ENCODE measurements around the gene NFYC.

NFYC gene

GRCh38 chr1:40742363-40743061 lies 51.0 kb downstream of the NFYC start:
- no peak for DNase-seq (ENCODE audit: low read depth)

GRCh38 chr1:40743452-40743851 lies 51.9 kb downstream of the NFYC start:
- no peak for DNase-seq (ENCODE audit: low read depth)
- no peak for TF ChIP-seq CTCF (IDR thresholded peaks at IDR 0.05; ENCODE audit: control insufficient read depth, extremely low read depth, insufficient read depth)
- H3K4me3 ChIP-seq (ENCODE audit: low read depth, low read length) = no peak overlapping the region

More at GRCh38 chr1:40742363-40743061, 51.0 kb downstream of the NFYC start:
- H3K4me3 ChIP-seq (ENCODE audit: low read depth, low read length) = no peak overlapping the region
- TF ChIP-seq CTCF (IDR thresholded peaks at IDR 0.05; ENCODE audit: control insufficient read depth, extremely low read depth, insufficient read depth) = no peak

- DNase-seq (ENCODE audit: low read depth) = no peak
- TF ChIP-seq CTCF (IDR thresholded peaks at IDR 0.05; ENCODE audit: control insufficient read depth, extremely low read depth, insufficient read depth) = no peak
- H3K4me3 ChIP-seq (ENCODE audit: low read depth, low read length) = no peak overlapping the region
These were observed 52.4 kb downstream of the NFYC start for GRCh38 chr1:40743860-40744259.

GRCh38 chr1:40745176-40745575 lies 53.7 kb downstream of the NFYC start:
- no peak for TF ChIP-seq CTCF (IDR thresholded peaks at IDR 0.05; ENCODE audit: control insufficient read depth, extremely low read depth, insufficient read depth)
- H3K4me3 ChIP-seq (ENCODE audit: low read depth, low read length) = no peak overlapping the region
- DNase-seq (ENCODE audit: low read depth) = no peak

GRCh38 chr1:40746344-40747090 lies 55.0 kb downstream of the NFYC start:
- H3K4me3 ChIP-seq (ENCODE audit: low read depth, low read length) = no peak overlapping the region
- no peak for TF ChIP-seq CTCF (IDR thresholded peaks at IDR 0.05; ENCODE audit: control insufficient read depth, extremely low read depth, insufficient read depth)

GRCh38 chr1:40748841-40749718 lies 57.6 kb downstream of the NFYC start:
- no peak for TF ChIP-seq CTCF (IDR thresholded peaks at IDR 0.05; ENCODE audit: control insufficient read depth, extremely low read depth, insufficient read depth)
- peak; percentile 21 for DNase-seq (ENCODE audit: low read depth)
- no peak overlapping the region for H3K4me3 ChIP-seq (ENCODE audit: low read depth, low read length)

More at GRCh38 chr1:40746344-40747090, 55.0 kb downstream of the NFYC start:
- no peak for DNase-seq (ENCODE audit: low read depth)

Measured in LNCaP clone FGC (cell line).